Kidney (tissue), 14 donors: Measurements from ENCODE around the gene POLR3H. TPM values are rescaled to one million over a fixed set of nuclear protein-coding genes. Genes with fewer than 3 reads are reported as not detected.

Experiments
- DNase-seq, 5 donors: peaks; one replicate each; pipeline ENCODE4 v3.0.0-alpha.2; 2013 to 2020
- FAIRE-seq: peaks from 2 replicates; lab custom pipeline; 2012; peaks lifted over from hg19 to GRCh38; lab: Jason Lieb, UNC
- H3K27ac ChIP-seq, 2 donors: one replicate each; pipeline ENCODE4 v1.7.0; 2013; ENCODE audit warnings: low read depth in 2 of 2, low read length in 2 of 2, inconsistent platforms in 1 of 2
- H3K27me3 ChIP-seq: one replicate; pipeline ENCODE4 v1.7.1; 2013; ENCODE audit warnings: low read length, inconsistent platforms; ENCODE audit not compliant: control insufficient read depth, insufficient read depth
- H3K36me3 ChIP-seq, 3 donors: one replicate each; pipeline versions ENCODE4 v1.7.0 to v1.7.1; 2013; ENCODE audit warnings: low read length in 3 of 3, control low read depth in 1 of 3, inconsistent platforms in 1 of 3; ENCODE audit not compliant: insufficient read depth in 3 of 3, control insufficient read depth in 2 of 3
- H3K4me1 ChIP-seq, 3 donors: one replicate each; pipeline versions ENCODE4 v1.7.0 to v1.7.1; 2013; ENCODE audit warnings: low read length in 3 of 3, inconsistent platforms in 1 of 3, low read depth in 1 of 3; ENCODE audit not compliant: control insufficient read depth in 2 of 3, insufficient read depth in 2 of 3
- H3K4me3 ChIP-seq, 3 donors: one replicate each; pipeline versions ENCODE4 v1.7.0 to v1.8.1; 2013; ENCODE audit warnings: low read length in 3 of 3, control low read depth in 1 of 3, inconsistent platforms in 1 of 3
- H3K9ac ChIP-seq, 3 donors: one replicate each; pipeline versions ENCODE4 v1.7.0 to v1.7.1; 2013; ENCODE audit warnings: low read length in 3 of 3, control low read depth in 1 of 3, inconsistent platforms in 1 of 3
- H3K9me3 ChIP-seq, 3 donors: one replicate each; pipeline versions ENCODE4 v1.7.0 to v1.7.1; 2013; ENCODE audit warnings: low read length in 3 of 3, control low read depth in 1 of 3, inconsistent platforms in 1 of 3; ENCODE audit not compliant: control insufficient read depth in 2 of 3, insufficient read depth in 1 of 3
- CTCF ChIP-seq: IDR thresholded peaks from 3 replicates; pipeline ENCODE4 v1.5.1; 2012; ENCODE audit warnings: mild to moderate bottlenecking, moderate library complexity, borderline replicate concordance; ENCODE audit not compliant: insufficient read depth; ENCODE audit errors: extremely low read depth
- intact Hi-C: fragments of 100-400 bp; cut with DNase I; formaldehyde crosslinking; loops from one replicate; pipeline ENCODE4 v1.11.1; 2022
- polyA plus RNA-seq: library from polyadenylated mRNA; stranded (reverse); fragments of 350-450 nt; fragmentation: Illumina TruSeq; extraction: RNeasy Lipid Tissue Mini Kit (QIAGEN cat#74804); gene quantifications from one replicate; pipeline ENCODE4 v1.2.3, GENCODE V29; 2014; ENCODE audit warnings: low read depth, low replicate concordance; ENCODE audit not compliant: insufficient read depth
- total RNA-seq: library from RNA; stranded (reverse); fragmentation: NEBNext Ultra II Directional; extraction: Animal tissue kit (Norgen Biotek cat#: 25700); gene quantifications from one replicate; pipeline ENCODE4 v1.2.1, GENCODE V29; 2021
- donor health status: control.
- donor health status: control.
- donor health status: control.
- donor health status: control.
- donor health status: control.
- donor health status: DM: yes; HTN: yes; CAD: no.
- donor health status: Normal renal cell carcinoma (clear cell type).

The POLR3H gene
- total and polyA plus RNA-seq, 2 donors from 2014 or later: 37.4 to 39.4 TPM

- H3K9me3 ChIP-seq: no peaks in the 10 kb centered on the region
- DNase-seq (no peak), FAIRE-seq (no peak)
- peaks cover 0 to 48% (median 42%) of the 10 kb centered on the region in 3 donors for H3K4me1 ChIP-seq
- no peak overlapping the region for H3K9ac ChIP-seq
- TF ChIP-seq CTCF: no peak
- H3K36me3 ChIP-seq: peaks cover 0 to 6% (median 0%) of the 10 kb centered on the region in 3 donors
- no peak overlapping the region for H3K4me3 ChIP-seq
- H3K27ac ChIP-seq: no peak overlapping the region
- no peaks in the 10 kb centered on the region for H3K27me3 ChIP-seq
- intact Hi-C loops: no loop called here
Observed at GRCh38 chr22:41478473-41478872, 65.8 kb downstream of the POLR3H start.

Other genes starting within 250 kb of the POLR3H start
- gene ZC3H7B, start 242.9 kb downstream of the POLR3H start, total RNA-seq: 68.6 TPM
- gene ZC3H7B, start 242.9 kb downstream of the POLR3H start, polyA plus RNA-seq: 28.3 TPM
- 34.9 TPM for gene TEF, start 162.5 kb downstream of the POLR3H start, total RNA-seq
- gene TEF, start 162.5 kb downstream of the POLR3H start, polyA plus RNA-seq: 19.4 TPM
- gene TOB2, start 97.7 kb downstream of the POLR3H start, total RNA-seq: 54.3 TPM
- 20.8 TPM for gene TOB2, start 97.7 kb downstream of the POLR3H start, polyA plus RNA-seq
- 34.0 TPM for gene PHF5A, start 75.8 kb downstream of the POLR3H start, total RNA-seq
- 42.2 TPM for gene PHF5A, start 75.8 kb downstream of the POLR3H start, polyA plus RNA-seq
- gene ACO2, start 75.4 kb downstream of the POLR3H start, total RNA-seq: 119 TPM
- 262 TPM for gene ACO2, start 75.4 kb downstream of the POLR3H start, polyA plus RNA-seq
- gene CSDC2, start 16.5 kb upstream of the POLR3H start, total RNA-seq: 7.8 TPM
- 47.1 TPM for gene CSDC2, start 16.5 kb upstream of the POLR3H start, polyA plus RNA-seq
- 36.4 TPM for gene PMM1, start 45.4 kb upstream of the POLR3H start, total RNA-seq
- gene PMM1, start 45.4 kb upstream of the POLR3H start, polyA plus RNA-seq: 127 TPM
- gene DESI1, start 76.6 kb upstream of the POLR3H start, total RNA-seq: 29.1 TPM
- gene DESI1, start 76.6 kb upstream of the POLR3H start, polyA plus RNA-seq: 28.6 TPM
- 183 TPM for gene XRCC6, start 76.8 kb upstream of the POLR3H start, total RNA-seq
- gene XRCC6, start 76.8 kb upstream of the POLR3H start, polyA plus RNA-seq: 168 TPM
- gene SNU13, start 144.4 kb upstream of the POLR3H start, total RNA-seq: 132 TPM
- 217 TPM for gene SNU13, start 144.4 kb upstream of the POLR3H start, polyA plus RNA-seq
- gene MEI1, start 155.0 kb upstream of the POLR3H start, total RNA-seq: 14.6 TPM
- 2.4 TPM for gene MEI1, start 155.0 kb upstream of the POLR3H start, polyA plus RNA-seq